C4-2B (cell line): Measurements from ENCODE around the gene EXOC6B.

ENCODE experiments used
- CTCF ChIP-seq: fragments of 450-650 bp; conservative IDR thresholded peaks from 2 replicates; pipeline ENCODE4 v1.5.1; 2017; ENCODE audit warnings: mild to moderate bottlenecking
- ZFX ChIP-seq: fragments of 450-650 bp; IDR thresholded peaks from 2 replicates; pipeline ENCODE4 v1.6.1; 2017

- TF ChIP-seq CTCF (no peak), ZFX (no peak)
Measured at GRCh38 chr2:72539071-72539552, 286.7 kb downstream of the EXOC6B start.
